CD14-positive monocyte (primary cell): ENCODE results near the gene CLTCL1. TPM values are rescaled to one million over a fixed set of nuclear protein-coding genes. Genes with fewer than 3 reads are reported as not detected.

ENCODE experiments used
- DNase-seq, 3 donors: peaks; one replicate each; pipeline ENCODE4 v3.0.0-alpha.2; 2011 to 2022
- H2AFZ ChIP-seq: 2 replicates; pipeline ENCODE4 v1.6.0; 2012; ENCODE audit warnings: mild to moderate bottlenecking, low read depth, low read length, inconsistent platforms; ENCODE audit not compliant: insufficient read depth, poor library complexity, severe bottlenecking
- H3K27ac ChIP-seq, 2 donors: 1 replicate in 1 of 2; 2 replicates in 1 of 2; pipeline ENCODE4 v1.5.1; 2012 to 2013; ENCODE audit warnings: low read length in 2 of 2, control low read depth in 1 of 2, inconsistent platforms in 1 of 2, low read depth in 1 of 2, mild to moderate bottlenecking in 1 of 2
- H3K27me3 ChIP-seq, 2 donors: one replicate each; pipeline versions ENCODE4 v1.6.0 to v1.6.1; 2011 to 2013; ENCODE audit warnings: low read length in 2 of 2; ENCODE audit not compliant: control insufficient read depth in 2 of 2, insufficient read depth in 2 of 2
- H3K36me3 ChIP-seq, 2 donors: replicated peaks in 1 of 2; 1 replicate in 1 of 2; 2 replicates in 1 of 2; pipeline versions ENCODE4 v1.5.1 to v1.6.1; 2012 to 2013; ENCODE audit warnings: low read length in 2 of 2, control low read depth in 1 of 2, inconsistent platforms in 1 of 2, mild to moderate bottlenecking in 1 of 2; ENCODE audit not compliant: insufficient read depth in 2 of 2, control insufficient read depth in 1 of 2
- H3K4me1 ChIP-seq, 2 donors: 1 replicate in 1 of 2; 2 replicates in 1 of 2; pipeline versions ENCODE4 v1.5.1 to v1.6.1; 2012 to 2013; ENCODE audit warnings: low read length in 2 of 2, control low read depth in 1 of 2, inconsistent platforms in 1 of 2, mild to moderate bottlenecking in 1 of 2, moderate library complexity in 1 of 2; ENCODE audit not compliant: insufficient read depth in 2 of 2, control insufficient read depth in 1 of 2
- H3K4me2 ChIP-seq: replicated peaks from 2 replicates; pipeline ENCODE3; 2012; ENCODE audit warnings: low read length, moderate library complexity, mild to moderate bottlenecking; ENCODE audit not compliant: poor library complexity, severe bottlenecking; ENCODE audit errors: extremely low read depth
- H3K4me3 ChIP-seq, 3 experiments: fragments of 200-600 bp in 1 of 3; sonication (generic) in 1 of 3; replicated peaks in 1 of 3; 1 replicate in 2 of 3; 2 replicates in 1 of 3; pipeline ENCODE4 v1.5.1; 2011 to 2013; ENCODE audit warnings: low read length in 3 of 3, mild to moderate bottlenecking in 3 of 3, control low read depth in 2 of 3, low read depth in 2 of 3, inconsistent platforms in 1 of 3, moderate library complexity in 1 of 3
- H3K79me2 ChIP-seq: 2 replicates; pipeline ENCODE4 v1.6.0; 2012; ENCODE audit warnings: mild to moderate bottlenecking, control low read depth, inconsistent platforms, low read length, moderate library complexity; ENCODE audit not compliant: insufficient read depth
- H3K9ac ChIP-seq: 2 replicates; pipeline ENCODE4 v1.6.0; 2017; ENCODE audit warnings: low read length, mild to moderate bottlenecking; ENCODE audit not compliant: insufficient read depth, poor library complexity, severe bottlenecking
- H3K9me3 ChIP-seq, 2 donors: replicated peaks in 1 of 2; 1 replicate in 1 of 2; 2 replicates in 1 of 2; pipeline versions ENCODE4 v1.5.1 to v1.6.1; 2012 to 2013; ENCODE audit warnings: low read length in 2 of 2, control low read depth in 1 of 2; ENCODE audit not compliant: control insufficient read depth in 1 of 2, insufficient read depth in 1 of 2
- H4K20me1 ChIP-seq: 2 replicates; pipeline ENCODE4 v1.6.0; 2012; ENCODE audit warnings: mild to moderate bottlenecking, low read length, control low read depth, moderate library complexity; ENCODE audit not compliant: insufficient read depth
- H3K27ac Mint-ChIP-seq, 7 donors: one replicate each; pipeline ENCODE4 v1.8.0; 2020; ENCODE audit warnings: mild to moderate bottlenecking in 7 of 7, mixed read lengths in 7 of 7, moderate library complexity in 6 of 7, inconsistent platforms in 2 of 7
- H3K27me3 Mint-ChIP-seq, 3 donors: one replicate each; pipeline ENCODE4 v1.8.0; 2021 to 2022; ENCODE audit warnings: low read depth in 3 of 3, mild to moderate bottlenecking in 3 of 3, mixed read lengths in 3 of 3, moderate library complexity in 3 of 3, inconsistent platforms in 1 of 3
- H3K36me3 Mint-ChIP-seq, 2 donors: one replicate each; pipeline ENCODE4 v1.8.0; 2020; ENCODE audit warnings: mixed read lengths in 2 of 2, inconsistent platforms in 1 of 2, mild to moderate bottlenecking in 1 of 2
- H3K4me1 Mint-ChIP-seq: one replicate; pipeline ENCODE4 v1.8.0; 2020; ENCODE audit warnings: mild to moderate bottlenecking, mixed read lengths
- H3K4me3 Mint-ChIP-seq, 2 donors: one replicate each; pipeline ENCODE4 v1.8.0; 2020; ENCODE audit warnings: mild to moderate bottlenecking in 2 of 2, mixed read lengths in 2 of 2, moderate library complexity in 1 of 2
- H3K9me3 Mint-ChIP-seq, 7 donors: one replicate each; pipeline ENCODE4 v1.8.0; 2020 to 2022; ENCODE audit warnings: mixed read lengths in 7 of 7, mild to moderate bottlenecking in 6 of 7, moderate library complexity in 6 of 7, inconsistent platforms in 2 of 7
- CTCF ChIP-seq: fragments of 200-600 bp; IDR thresholded peaks from one replicate; pipeline ENCODE4 v1.8.0; 2022; ENCODE audit warnings: antibody characterized with exemption, mild to moderate bottlenecking
- WGBS: methylation state at CpG from one replicate; pipeline ENCODE4 v1.1.5; 2013; ENCODE audit warnings: missing lambda C conversion rate; ENCODE audit not compliant: insufficient coverage; 5-methylcytosine and 5-hydroxymethylcytosine counted together
- intact Hi-C, 2 donors: fragments of 100-400 bp; cut with micrococcal nuclease; formaldehyde crosslinking; loops; one replicate each; pipeline versions ENCODE4 v1.15.0 to v1.15.1; 2023
- polyA plus RNA-seq, 3 donors: library from polyadenylated mRNA; depleted of rRNA in 1 of 3; unstranded in 2 of 3; stranded (reverse) in 1 of 3; fragments of 300-500 nt in 2 of 3; fragments of >200 nt in 1 of 3; fragmentation: Illumina TruSeq in 2 of 3; gene quantifications; 1 replicate in 2 of 3; 2 replicates in 1 of 3; pipeline ENCODE4 v1.2.3, GENCODE V29; 2012 to 2021

Gene CLTCL1
- polyA plus RNA-seq, 3 donors = 5.1 to 17.0 (median 6.1) TPM

GRCh38 chr22:19224985-19225384 is 66.5 kb downstream of the CLTCL1 start:
- H3K4me2 ChIP-seq = no peak overlapping the region
- Mint-ChIP-seq H3K9me3 (no peaks in the 10 kb centered on the region), H3K36me3 (peaks cover 91 to 100% of the 10 kb centered on the region in 2 donors), H3K4me3 (no peak overlapping the region), H3K4me1 (no peaks in the 10 kb centered on the region), H3K27ac (no peak overlapping the region), H3K27me3 (peaks cover 0 to 1% (median 0%) of the 10 kb centered on the region in 3 donors)
- 98% methylated on average over 5 of the region's 7 CpGs for WGBS
- H3K9me3 ChIP-seq = no peaks in the 10 kb centered on the region
- H3K4me1 ChIP-seq = no peaks in the 10 kb centered on the region
- no peak overlapping the region for H3K4me3 ChIP-seq
- intact Hi-C loops = no loop called here
- H3K79me2 ChIP-seq = peaks cover 4% of the 10 kb centered on the region
- no peak overlapping the region for H3K27ac ChIP-seq
- H4K20me1 ChIP-seq = no peaks in the 10 kb centered on the region
- peaks cover 96 to 100% of the 10 kb centered on the region in 2 donors for H3K36me3 ChIP-seq
- no peak for DNase-seq
- H3K27me3 ChIP-seq = no peaks in the 10 kb centered on the region
- H3K9ac ChIP-seq = no peak overlapping the region
- no peak for TF ChIP-seq CTCF
- H2AFZ ChIP-seq = no peak overlapping the region

GRCh38 chr22:19224557-19224956 is 67.0 kb downstream of the CLTCL1 start:
- H3K9ac ChIP-seq = no peak overlapping the region
- no peak overlapping the region for H3K4me2 ChIP-seq
- no peaks in the 10 kb centered on the region for H3K4me1 ChIP-seq
- DNase-seq = no peak
- H3K9me3 ChIP-seq = no peaks in the 10 kb centered on the region
- H3K36me3 ChIP-seq = peaks cover 97 to 100% of the 10 kb centered on the region in 2 donors
- intact Hi-C loops = no loop called here
- H4K20me1 ChIP-seq = no peaks in the 10 kb centered on the region
- WGBS = 100% methylated on average over 2 of the region's 5 CpGs
- H3K27ac ChIP-seq = no peak overlapping the region
- Mint-ChIP-seq H3K4me3 (no peak overlapping the region), H3K36me3 (peaks cover 93 to 100% of the 10 kb centered on the region in 2 donors), H3K27ac (no peak overlapping the region), H3K9me3 (no peaks in the 10 kb centered on the region), H3K4me1 (no peaks in the 10 kb centered on the region), H3K27me3 (peaks cover 0 to 1% (median 0%) of the 10 kb centered on the region in 3 donors)
- H3K27me3 ChIP-seq = no peaks in the 10 kb centered on the region
- peaks cover 4% of the 10 kb centered on the region for H3K79me2 ChIP-seq
- H3K4me3 ChIP-seq = no peak overlapping the region
- no peak for TF ChIP-seq CTCF
- no peak overlapping the region for H2AFZ ChIP-seq
